Right lobe of liver (tissue), 4 donors: ENCODE results near the gene IL17RB.

Source experiments
- POLR2A ChIP-seq: fragments of 450-650 bp; IDR thresholded peaks from one replicate; pipeline ENCODE4 v1.6.1; 2017; ENCODE audit warnings: antibody characterized with exemption, mild to moderate bottlenecking
- TF ChIP-seq, protein P1 (sequence below), 4 donors: fragments of 200-600 bp in 3 of 4; fragments of 450-650 bp in 1 of 4; IDR thresholded peaks; one replicate each; pipeline versions ENCODE4 v1.5.1 to v1.8.0; 2016 to 2022; ENCODE audit warnings: antibody characterized with exemption in 4 of 4, mild to moderate bottlenecking in 2 of 4
- donor health status: DM: no; HTN: no; CAD: no.
- donor health status: DM: no; HTN: no; CAD: no.
- donor health status: DM: no; HTN: yes; CAD: no.

- TF ChIP-seq, protein P1, sequence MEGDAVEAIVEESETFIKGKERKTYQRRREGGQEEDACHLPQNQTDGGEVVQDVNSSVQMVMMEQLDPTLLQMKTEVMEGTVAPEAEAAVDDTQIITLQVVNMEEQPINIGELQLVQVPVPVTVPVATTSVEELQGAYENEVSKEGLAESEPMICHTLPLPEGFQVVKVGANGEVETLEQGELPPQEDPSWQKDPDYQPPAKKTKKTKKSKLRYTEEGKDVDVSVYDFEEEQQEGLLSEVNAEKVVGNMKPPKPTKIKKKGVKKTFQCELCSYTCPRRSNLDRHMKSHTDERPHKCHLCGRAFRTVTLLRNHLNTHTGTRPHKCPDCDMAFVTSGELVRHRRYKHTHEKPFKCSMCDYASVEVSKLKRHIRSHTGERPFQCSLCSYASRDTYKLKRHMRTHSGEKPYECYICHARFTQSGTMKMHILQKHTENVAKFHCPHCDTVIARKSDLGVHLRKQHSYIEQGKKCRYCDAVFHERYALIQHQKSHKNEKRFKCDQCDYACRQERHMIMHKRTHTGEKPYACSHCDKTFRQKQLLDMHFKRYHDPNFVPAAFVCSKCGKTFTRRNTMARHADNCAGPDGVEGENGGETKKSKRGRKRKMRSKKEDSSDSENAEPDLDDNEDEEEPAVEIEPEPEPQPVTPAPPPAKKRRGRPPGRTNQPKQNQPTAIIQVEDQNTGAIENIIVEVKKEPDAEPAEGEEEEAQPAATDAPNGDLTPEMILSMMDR (IDR thresholded peaks at IDR 0.05) = no peak
- no peak for TF ChIP-seq POLR2A
Observed at GRCh38 chr3:53822331-53822741, 24.0 kb upstream of the IL17RB start.
